H1 (cell line): ENCODE measurements around the gene RIPOR3. TPM values are rescaled to one million over a fixed set of nuclear protein-coding genes. Genes with fewer than 3 reads are reported as not detected.

ENCODE experiments used
- GABPA ChIP-seq: IDR thresholded peaks from 2 replicates; pipeline ENCODE4 v1.6.1; 2011; ENCODE audit warnings: mild to moderate bottlenecking, low read length, moderate library complexity, borderline replicate concordance; ENCODE audit not compliant: insufficient read depth
- POLR2AphosphoS5 ChIP-seq: IDR thresholded peaks from 2 replicates; pipeline ENCODE4 v1.6.1; 2011; ENCODE audit warnings: low read depth, low read length
- polyA plus RNA-seq, 7 experiments: library from polyadenylated mRNA; depleted of rRNA in 3 of 7; stranded (reverse) in 5 of 7; unstranded in 2 of 7; fragments of >200 nt in 5 of 7; fragments of 200-250 nt in 2 of 7; gene quantifications; 1 replicate in 5 of 7; 2 replicates in 1 of 7; 4 replicates in 1 of 7; pipeline versions ENCODE4 v1.2.1 to v1.2.3, GENCODE V29; 2011 to 2013; ENCODE audit warnings: missing spikeins in 2 of 7, mixed read lengths in 2 of 7
- total RNA-seq: library from RNA; stranded (reverse); fragmentation: NEBNext Ultra II Directional; extraction: Animal tissue kit (Norgen Biotek cat#: 25700); gene quantifications from 2 replicates; pipeline ENCODE4 v1.2.1, GENCODE V29; 2021
- TF ChIP-seq, protein P1 (sequence below), 3 experiments: IDR thresholded peaks; 1 replicate in 2 of 3; 2 replicates in 1 of 3; pipeline versions ENCODE4 v1.5.1 to v1.6.1; 2011; ENCODE audit warnings: low read length in 3 of 3, mild to moderate bottlenecking in 3 of 3, inconsistent platforms in 2 of 3, low read depth in 1 of 3, moderate library complexity in 1 of 3; ENCODE audit not compliant: insufficient read depth in 1 of 3; ENCODE audit errors: control extremely low read depth in 1 of 3
- TF ChIP-seq, protein P2 (sequence below): IDR thresholded peaks from 2 replicates; pipeline ENCODE4 v1.6.1; 2011; ENCODE audit warnings: low read depth, mild to moderate bottlenecking, low read length; ENCODE audit not compliant: insufficient read depth
- TF ChIP-seq, protein P3 (sequence below): IDR thresholded peaks from 2 replicates; pipeline ENCODE4 v1.6.1; 2012; ENCODE audit warnings: inconsistent platforms

The RIPOR3 gene
- total and polyA plus RNA-seq, 2 of the 8 experiments (the other 6 are each of a cell fraction or from before 2014, with no cell fraction given) = 3.6 to 4.5 TPM

DNA sequence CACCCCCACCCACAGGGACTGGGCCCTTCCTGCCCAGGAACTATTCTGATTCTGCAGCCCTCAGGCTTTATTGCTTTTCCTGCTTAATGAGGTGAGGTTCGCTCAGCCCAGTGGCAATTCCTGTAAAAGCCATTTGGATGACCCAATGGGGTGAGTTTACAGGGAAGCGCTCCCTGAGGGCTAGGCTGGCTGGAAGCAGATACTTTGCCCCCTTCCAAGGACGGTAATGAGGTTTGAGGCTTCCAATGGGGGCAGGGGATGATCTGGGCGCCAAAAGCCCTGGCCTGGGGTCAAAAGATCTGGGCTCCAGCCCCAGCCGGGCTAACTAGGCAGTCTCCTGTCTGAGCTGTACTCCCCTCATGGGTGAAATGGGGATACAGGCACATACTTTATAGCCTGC lies 41.8 kb downstream of the RIPOR3 start (continued):
- TF ChIP-seq, protein P1, sequence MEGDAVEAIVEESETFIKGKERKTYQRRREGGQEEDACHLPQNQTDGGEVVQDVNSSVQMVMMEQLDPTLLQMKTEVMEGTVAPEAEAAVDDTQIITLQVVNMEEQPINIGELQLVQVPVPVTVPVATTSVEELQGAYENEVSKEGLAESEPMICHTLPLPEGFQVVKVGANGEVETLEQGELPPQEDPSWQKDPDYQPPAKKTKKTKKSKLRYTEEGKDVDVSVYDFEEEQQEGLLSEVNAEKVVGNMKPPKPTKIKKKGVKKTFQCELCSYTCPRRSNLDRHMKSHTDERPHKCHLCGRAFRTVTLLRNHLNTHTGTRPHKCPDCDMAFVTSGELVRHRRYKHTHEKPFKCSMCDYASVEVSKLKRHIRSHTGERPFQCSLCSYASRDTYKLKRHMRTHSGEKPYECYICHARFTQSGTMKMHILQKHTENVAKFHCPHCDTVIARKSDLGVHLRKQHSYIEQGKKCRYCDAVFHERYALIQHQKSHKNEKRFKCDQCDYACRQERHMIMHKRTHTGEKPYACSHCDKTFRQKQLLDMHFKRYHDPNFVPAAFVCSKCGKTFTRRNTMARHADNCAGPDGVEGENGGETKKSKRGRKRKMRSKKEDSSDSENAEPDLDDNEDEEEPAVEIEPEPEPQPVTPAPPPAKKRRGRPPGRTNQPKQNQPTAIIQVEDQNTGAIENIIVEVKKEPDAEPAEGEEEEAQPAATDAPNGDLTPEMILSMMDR (IDR thresholded peaks at IDR 0.05; ENCODE audit: control extremely low read depth in 1 of 3, insufficient read depth in 1 of 3, low read depth in 1 of 3, low read length in 3 of 3) = no peak
- TF ChIP-seq GABPA (no peak), POLR2AphosphoS5 (no peak)
- TF ChIP-seq, protein P2, sequence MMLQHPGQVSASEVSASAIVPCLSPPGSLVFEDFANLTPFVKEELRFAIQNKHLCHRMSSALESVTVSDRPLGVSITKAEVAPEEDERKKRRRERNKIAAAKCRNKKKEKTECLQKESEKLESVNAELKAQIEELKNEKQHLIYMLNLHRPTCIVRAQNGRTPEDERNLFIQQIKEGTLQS = no peak
- TF ChIP-seq, protein P3, sequence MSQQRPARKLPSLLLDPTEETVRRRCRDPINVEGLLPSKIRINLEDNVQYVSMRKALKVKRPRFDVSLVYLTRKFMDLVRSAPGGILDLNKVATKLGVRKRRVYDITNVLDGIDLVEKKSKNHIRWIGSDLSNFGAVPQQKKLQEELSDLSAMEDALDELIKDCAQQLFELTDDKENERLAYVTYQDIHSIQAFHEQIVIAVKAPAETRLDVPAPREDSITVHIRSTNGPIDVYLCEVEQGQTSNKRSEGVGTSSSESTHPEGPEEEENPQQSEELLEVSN = no peak
